GM12878 (cell line): ENCODE data around the gene DUSP22. TPM values are rescaled to one million over a fixed set of nuclear protein-coding genes. Genes with fewer than 3 reads are reported as not detected.

Experiments
- ATAC-seq: fragments of 200-7000 bp; cut with Tn5 transposase; 3 replicates; pipeline ENCODE4 v1.9.1; 2020; ENCODE audit warnings: mild to moderate bottlenecking, moderate library complexity
- BruUV-seq: library from RNA; stranded (reverse); fragments of 400-500 nt; replicated peaks from 2 replicates; lab custom pipeline; 2021; lab: Mats Ljungman, UMichigan
- CTCF ChIA-PET: fragments of 300-600 bp; sonication (Branson Sonifier 250); formaldehyde crosslinking; extraction: SDS; loops from one replicate; lab custom pipeline; 2021; ENCODE audit warnings: inconsistent platforms; lab: Yijun Ruan, JAX
- POLR2A ChIA-PET: fragments of 350-600 bp; formaldehyde crosslinking; extraction: SDS; loops from one replicate; lab custom pipeline; 2021; ENCODE audit warnings: inconsistent platforms; lab: Charles Lee
- RAD21 ChIA-PET: fragments of 300-600 bp; sonication (Branson Sonifier 250); formaldehyde crosslinking; loops from one replicate; lab custom pipeline; 2023; ENCODE audit warnings: antibody characterized with exemption; ENCODE audit not compliant: unreplicated experiment; lab: Charles Lee
- SMC1A ChIA-PET: fragments of 300-600 bp; sonication (Branson Sonifier 250); formaldehyde crosslinking; loops from one replicate; lab custom pipeline; 2023; ENCODE audit not compliant: unreplicated experiment, uncharacterized antibody; lab: Charles Lee
- DNase-seq: peaks from one replicate; pipeline ENCODE4 v3.0.0-alpha.2; 2011; ENCODE audit warnings: low read depth, low spot score
- FAIRE-seq: peaks from 3 replicates; lab custom pipeline; 2011; peaks lifted over from hg19 to GRCh38; lab: Jason Lieb, UNC
- H2AFZ ChIP-seq: 2 replicates; pipeline ENCODE4 v1.6.0; 2011; ENCODE audit warnings: low read depth, low read length, control low read depth; ENCODE audit not compliant: control insufficient read depth
- H3K27ac ChIP-seq: 2 replicates; pipeline ENCODE4 v1.5.1; 2011; ENCODE audit warnings: control low read depth; ENCODE audit not compliant: control insufficient read depth, insufficient read depth
- H3K27me3 ChIP-seq, 2 experiments: replicated peaks in 1 of 2; 2 replicates each; pipeline versions ENCODE4 v1.6.0 to v1.6.1; 2011; ENCODE audit warnings: low read length in 1 of 2; ENCODE audit not compliant: control insufficient read depth in 2 of 2, insufficient read depth in 2 of 2
- H3K36me3 ChIP-seq, 2 experiments: 2 replicates each; pipeline ENCODE4 v1.5.1; 2011; ENCODE audit warnings: low read length in 1 of 2; ENCODE audit not compliant: control insufficient read depth in 2 of 2, insufficient read depth in 2 of 2
- H3K4me1 ChIP-seq: 2 replicates; pipeline ENCODE4 v1.6.1; 2011; ENCODE audit warnings: mild to moderate bottlenecking, low read length, moderate library complexity, mixed read lengths; ENCODE audit not compliant: control insufficient read depth, insufficient read depth
- H3K4me2 ChIP-seq: 2 replicates; pipeline ENCODE4 v1.6.0; 2011; ENCODE audit warnings: control low read depth; ENCODE audit not compliant: control insufficient read depth, insufficient read depth
- H3K4me3 ChIP-seq: fragments of 200-600 bp; sonication (generic); 2 replicates; pipeline ENCODE4 v1.5.1; 2016
- H3K79me2 ChIP-seq: 2 replicates; pipeline ENCODE4 v1.6.0; 2011; ENCODE audit warnings: low read length; ENCODE audit not compliant: control insufficient read depth, insufficient read depth
- H3K9ac ChIP-seq: 2 replicates; pipeline ENCODE4 v1.8.0; 2011; ENCODE audit warnings: low read length, control low read depth, mixed read lengths; ENCODE audit not compliant: control insufficient read depth, insufficient read depth
- H3K9me3 ChIP-seq: replicated peaks from 3 replicates; pipeline ENCODE4 v1.5.1; 2011; ENCODE audit warnings: mild to moderate bottlenecking, low read length; ENCODE audit not compliant: control insufficient read depth, insufficient read depth
- H4K20me1 ChIP-seq: 2 replicates; pipeline ENCODE4 v1.6.0; 2011; ENCODE audit not compliant: control insufficient read depth, insufficient read depth
- BMI1 ChIP-seq: fragments of 450-650 bp; IDR thresholded peaks from 2 replicates; pipeline ENCODE4 v1.6.1; 2016; ENCODE audit warnings: mild to moderate bottlenecking, moderate library complexity, borderline replicate concordance
- CBFB ChIP-seq: IDR thresholded peaks from 2 replicates; pipeline ENCODE4 v1.6.1; 2016; ENCODE audit warnings: antibody characterized with exemption, low read depth
- CHD1 ChIP-seq: IDR thresholded peaks from 2 replicates; pipeline ENCODE4 v1.6.1; 2012; ENCODE audit warnings: low read depth, low read length, improper control_type of control experiment
- CHD2 ChIP-seq: IDR thresholded peaks from 2 replicates; pipeline ENCODE4 v1.6.1; 2011; ENCODE audit warnings: low read depth, low read length, improper control_type of control experiment, borderline replicate concordance
- CREB1 ChIP-seq: IDR thresholded peaks from 2 replicates; pipeline ENCODE4 v1.6.1; 2012; ENCODE audit warnings: low read depth, mild to moderate bottlenecking, inconsistent platforms
- ESRRA ChIP-seq: IDR thresholded peaks from 2 replicates; pipeline ENCODE4 v1.6.1; 2012; ENCODE audit warnings: mild to moderate bottlenecking, low read length, improper control_type of control experiment
- HDGF ChIP-seq: fragments of 450-650 bp; IDR thresholded peaks from 2 replicates; pipeline ENCODE4 v1.6.1; 2016; ENCODE audit warnings: antibody characterized with exemption
- IKZF1 ChIP-seq: fragments of 450-650 bp; conservative IDR thresholded peaks from 2 replicates; pipeline ENCODE4 v1.6.1; 2017; ENCODE audit warnings: antibody characterized with exemption, mild to moderate bottlenecking
- MLLT1 ChIP-seq: fragments of 450-650 bp; IDR thresholded peaks from 2 replicates; pipeline ENCODE4 v1.6.1; 2016; ENCODE audit warnings: mild to moderate bottlenecking
- NR2F1 ChIP-seq: fragments of 450-650 bp; conservative IDR thresholded peaks from 2 replicates; pipeline ENCODE4 v1.6.1; 2017; ENCODE audit warnings: mild to moderate bottlenecking
- PAX5 ChIP-seq: IDR thresholded peaks from 2 replicates; pipeline ENCODE4 v1.6.1; 2011; ENCODE audit warnings: low read depth, low read length, borderline replicate concordance
- RCOR1 ChIP-seq: conservative IDR thresholded peaks from 2 replicates; pipeline ENCODE4 v1.6.1; 2012; ENCODE audit warnings: low read depth, low read length, improper control_type of control experiment
- ZNF217 ChIP-seq: fragments of 450-650 bp; IDR thresholded peaks from 2 replicates; pipeline ENCODE4 v1.6.1; 2017; ENCODE audit warnings: antibody characterized with exemption, mild to moderate bottlenecking
- ZNF24 ChIP-seq: fragments of 450-650 bp; IDR thresholded peaks from 2 replicates; pipeline ENCODE4 v1.6.1; 2017; ENCODE audit warnings: antibody characterized with exemption, mild to moderate bottlenecking
- WGBS: methylation state at CpG from one replicate; pipeline ENCODE4 v1.1.6; 2016; ENCODE audit warnings: low lambda C conversion rate; ENCODE audit not compliant: insufficient replicate concordance, insufficient coverage; ENCODE audit errors: missing lambda C conversion rate; 5-methylcytosine and 5-hydroxymethylcytosine counted together
- in situ Hi-C: fragments of 300-500 bp; cut with MboI; formaldehyde crosslinking; loops from 9 replicates; pipeline ENCODE4 v1.14.3; 2018; ENCODE audit warnings: mixed read lengths
- intact Hi-C: fragments of 100-400 bp; cut with micrococcal nuclease; formaldehyde crosslinking; loops from one replicate; pipeline ENCODE4 v1.14.2; 2022; ENCODE audit not compliant: unreplicated experiment
- polyA plus RNA-seq, 11 experiments: library from polyadenylated mRNA; depleted of rRNA in 4 of 11; unstranded in 6 of 11; stranded (reverse) in 5 of 11; fragments of >200 nt; fragmentation: Nextera tagmentation in 4 of 11; fragmentation: Illumina TruSeq in 1 of 11; extraction: Ambion mirVana in 4 of 11; extraction: Trizol in 1 of 11; gene quantifications; 1 replicate in 1 of 11; 2 replicates in 10 of 11; pipeline versions ENCODE4 v1.2.1 to v1.2.3, GENCODE V29; 2011 to 2016; ENCODE audit warnings: inconsistent platforms in 2 of 11, missing spikeins in 2 of 11, low read depth in 1 of 11
- total RNA-seq, 4 experiments: library from RNA; depleted of rRNA in 3 of 4; stranded (reverse); fragments of >200 nt in 3 of 4; fragmentation: Illumina TruSeq in 1 of 4; extraction: Trizol in 1 of 4; gene quantifications; 2 replicates each; pipeline versions ENCODE4 v1.2.1 to v1.2.3, GENCODE V29; 2013 to 2021
- TF ChIP-seq, protein P1 (sequence below): fragments of 450-650 bp; IDR thresholded peaks from 2 replicates; pipeline ENCODE4 v1.6.1; 2017; ENCODE audit warnings: low read depth, mild to moderate bottlenecking, moderate library complexity
- TF ChIP-seq, protein P2 (sequence below): IDR thresholded peaks from 2 replicates; pipeline ENCODE4 v1.6.1; 2012; ENCODE audit warnings: low read length, inconsistent platforms

The DUSP22 gene
- total and polyA plus RNA-seq, 10 of the 15 experiments (the other 5 are each of a cell fraction or from before 2014, with no cell fraction given): 78.9 to 156 (median 107) TPM

DNA sequence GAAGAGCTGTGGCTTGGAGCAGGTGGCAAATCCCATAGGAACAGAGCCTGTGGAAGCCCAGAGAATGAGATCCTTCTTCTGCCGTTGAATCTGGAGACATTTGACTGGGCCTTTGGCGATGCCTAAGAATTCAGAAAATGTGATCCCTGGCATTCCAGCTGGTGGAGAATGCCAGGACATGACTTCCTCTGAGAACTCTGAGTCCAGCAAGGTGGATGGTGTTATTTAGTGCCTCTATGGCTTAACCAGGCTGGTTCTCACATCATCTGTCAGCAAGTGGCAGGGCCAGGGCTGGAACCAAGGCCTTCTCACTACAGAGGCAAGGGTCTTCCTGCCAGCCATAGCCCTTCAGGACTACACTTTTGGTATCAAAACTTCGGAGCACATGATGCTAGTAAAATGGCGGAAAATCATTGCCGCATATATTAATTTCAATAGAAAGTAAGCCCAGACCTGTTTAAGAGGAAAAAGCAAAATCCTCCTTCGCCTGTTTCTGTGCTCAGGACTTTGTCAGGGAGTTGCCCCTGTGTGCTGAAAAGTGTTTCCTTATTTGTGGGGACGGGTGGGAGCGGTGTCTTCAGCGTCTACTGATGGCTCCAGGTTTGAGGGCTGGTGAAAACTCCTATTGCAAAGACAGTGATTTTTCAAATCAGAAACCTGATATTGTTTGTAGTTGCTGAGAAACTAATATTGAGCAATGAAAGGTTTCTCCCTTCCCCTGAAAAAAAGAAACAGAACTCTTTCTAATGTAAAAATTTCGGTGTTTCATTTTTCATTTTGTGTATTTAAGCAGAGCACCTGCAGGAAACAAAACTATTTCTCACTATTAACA, 23.9 kb downstream of the DUSP22 start:
- peaks cover 95% of the 10 kb centered on the region for H3K4me1 ChIP-seq
- no peaks in the 10 kb centered on the region for H4K20me1 ChIP-seq
- WGBS: 33% methylated on average over 10 of the region's 10 CpGs
- H3K9ac ChIP-seq: peak overlapping the region; percentile 63
- no peak overlapping the region for H2AFZ ChIP-seq
- in situ Hi-C loops: no loop called here
- no peak for FAIRE-seq
- peaks cover 78% of the 10 kb centered on the region for H3K79me2 ChIP-seq
- peak; percentile 1; the same call in 2 of the 3 replicates for ATAC-seq
- H3K36me3 ChIP-seq: peaks cover 15 to 17% of the 10 kb centered on the region in 2 experiments
- POLR2A ChIA-PET: interaction anchor here (0.9 to 13.8 kb wide), 10 partner anchors 8 to 95 kb away, joined by 3 to 227 read pairs (median 26); partner anchors contain the start of gene DUSP22
- CTCF ChIA-PET: interaction anchor here (0.8 to 8.6 kb wide), 15 partner anchors 9 to 100 kb away, joined by 3 to 94 read pairs (median 7); no protein-coding TSS in a partner anchor
- H3K27ac ChIP-seq: peak overlapping the region; percentile 92
- peak; percentile 80 for DNase-seq
- SMC1A ChIA-PET: interaction anchor here (1.0 to 14.6 kb wide), 20 partner anchors 7 to 174 kb away, joined by 3 to 707 read pairs (median 10); partner anchors contain the start of genes DUSP22 and IRF4
- no peak overlapping the region for H3K4me3 ChIP-seq
- RAD21 ChIA-PET: interaction anchor here (1.0 to 13.0 kb wide), 20 partner anchors 7 to 127 kb away, joined by 3 to 256 read pairs (median 14); partner anchors contain the start of gene DUSP22
- H3K27me3 ChIP-seq: no peaks in the 10 kb centered on the region
- BruUV-seq: no TSS peak
- intact Hi-C loops: loop anchor here (1.0 kb wide), 1 partner anchor 10 kb away; no protein-coding TSS in a partner anchor
- H3K4me2 ChIP-seq: peak overlapping the region; percentile 84
- H3K9me3 ChIP-seq: no peaks in the 10 kb centered on the region
- TF ChIP-seq CREB1 (no peak), RCOR1 (no peak; the same call in 1 of the 2 replicates), ZNF217 (0 out of 2 replicates have a peak, but pooled peaks have one; percentile 10), HDGF (no peak), ESRRA (no peak), BMI1 (no peak), IKZF1 (peak; percentile 35; the same call in 1 of the 2 replicates), PAX5 (no peak), NR2F1 (no peak), CBFB (no peak), ZNF24 (no peak), CHD1 (no peak), MLLT1 (peak; percentile 48), CHD2 (no peak)
- TF ChIP-seq, protein P1, sequence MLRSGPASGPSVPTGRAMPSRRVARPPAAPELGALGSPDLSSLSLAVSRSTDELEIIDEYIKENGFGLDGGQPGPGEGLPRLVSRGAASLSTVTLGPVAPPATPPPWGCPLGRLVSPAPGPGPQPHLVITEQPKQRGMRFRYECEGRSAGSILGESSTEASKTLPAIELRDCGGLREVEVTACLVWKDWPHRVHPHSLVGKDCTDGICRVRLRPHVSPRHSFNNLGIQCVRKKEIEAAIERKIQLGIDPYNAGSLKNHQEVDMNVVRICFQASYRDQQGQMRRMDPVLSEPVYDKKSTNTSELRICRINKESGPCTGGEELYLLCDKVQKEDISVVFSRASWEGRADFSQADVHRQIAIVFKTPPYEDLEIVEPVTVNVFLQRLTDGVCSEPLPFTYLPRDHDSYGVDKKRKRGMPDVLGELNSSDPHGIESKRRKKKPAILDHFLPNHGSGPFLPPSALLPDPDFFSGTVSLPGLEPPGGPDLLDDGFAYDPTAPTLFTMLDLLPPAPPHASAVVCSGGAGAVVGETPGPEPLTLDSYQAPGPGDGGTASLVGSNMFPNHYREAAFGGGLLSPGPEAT: peak; percentile 35; the same call in 1 of the 2 replicates
- TF ChIP-seq, protein P2, sequence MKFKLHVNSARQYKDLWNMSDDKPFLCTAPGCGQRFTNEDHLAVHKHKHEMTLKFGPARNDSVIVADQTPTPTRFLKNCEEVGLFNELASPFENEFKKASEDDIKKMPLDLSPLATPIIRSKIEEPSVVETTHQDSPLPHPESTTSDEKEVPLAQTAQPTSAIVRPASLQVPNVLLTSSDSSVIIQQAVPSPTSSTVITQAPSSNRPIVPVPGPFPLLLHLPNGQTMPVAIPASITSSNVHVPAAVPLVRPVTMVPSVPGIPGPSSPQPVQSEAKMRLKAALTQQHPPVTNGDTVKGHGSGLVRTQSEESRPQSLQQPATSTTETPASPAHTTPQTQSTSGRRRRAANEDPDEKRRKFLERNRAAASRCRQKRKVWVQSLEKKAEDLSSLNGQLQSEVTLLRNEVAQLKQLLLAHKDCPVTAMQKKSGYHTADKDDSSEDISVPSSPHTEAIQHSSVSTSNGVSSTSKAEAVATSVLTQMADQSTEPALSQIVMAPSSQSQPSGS: no peak
